Measurements from ENCODE around the gene MED31. TPM values are rescaled to one million over a fixed set of nuclear protein-coding genes. Genes with fewer than 3 reads are reported as not detected.

Gene MED31
- polyA plus RNA-seq, 2 of the 4 experiments (the other 2 are of a cell fraction): 32.2 to 49.0 TPM

DNA sequence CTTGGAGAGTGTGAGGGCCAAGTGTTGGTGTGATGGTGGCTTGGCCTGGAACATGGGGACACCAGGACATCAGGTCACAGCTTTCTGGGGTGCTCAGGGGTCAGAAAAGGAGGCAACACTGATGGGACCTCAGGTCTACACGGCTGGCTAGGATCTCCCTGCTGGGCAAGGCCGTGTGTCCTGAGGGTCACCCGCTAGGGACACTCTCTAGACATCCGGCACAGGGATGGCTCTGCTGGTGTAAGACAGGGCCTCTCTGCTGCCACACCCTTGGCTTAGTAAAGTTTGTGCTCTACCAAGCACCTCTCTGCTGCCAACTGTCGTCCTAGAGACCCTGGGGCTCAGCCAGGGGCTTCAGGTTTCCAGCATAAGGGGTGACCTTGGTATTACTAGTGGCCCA lies 45.5 kb upstream of the MED31 start:
- H3K4me2 ChIP-seq: no peak overlapping the region
- 3% methylated on average over 3 of the region's 5 CpGs for WGBS (ENCODE audit: missing lambda C conversion rate)
- H3K4me1 ChIP-seq: no peaks in the 10 kb centered on the region
- ATAC-seq (no peak), FAIRE-seq (no peak), DNase-seq (ENCODE audit: low read depth in 1 of 2, low spot score in 1 of 2) (no peak)
- POLR2A ChIA-PET: no interaction called here
- TF ChIP-seq ZFP36 (IDR thresholded peaks at IDR 0.05; ENCODE audit: borderline replicate concordance, partially characterized antibody) (no peak), HOXB13 (CRISPR knock-in tag; IDR thresholded peaks at IDR 0.05; ENCODE audit: low read depth) (no peak), RAD21 (conservative IDR thresholded peaks at IDR 0.05 in 1 of 2, IDR thresholded peaks at IDR 0.05 in 1 of 2) (no peak), TP53 (CRISPR knock-in tag; IDR thresholded peaks at IDR 0.05) (no peak), FOSL2 (IDR thresholded peaks at IDR 0.05) (no peak), FOSL2 (CRISPR knock-in tag; IDR thresholded peaks at IDR 0.05) (no peak), KDM1A (IDR thresholded peaks at IDR 0.05; ENCODE audit: low read depth) (no peak), ELK1 (IDR thresholded peaks at IDR 0.05; ENCODE audit: low read depth, low read length) (no peak), TFCP2L1 (CRISPR knock-in tag; IDR thresholded peaks at IDR 0.05) (no peak), BCL3 (IDR thresholded peaks at IDR 0.05) (no peak), ESRRA (IDR thresholded peaks at IDR 0.05; ENCODE audit: borderline replicate concordance, low read length) (no peak), FOXS1 (CRISPR knock-in tag; IDR thresholded peaks at IDR 0.05) (no peak), RARB (CRISPR knock-in tag; IDR thresholded peaks at IDR 0.05) (no peak), POLR2A (IDR thresholded peaks at IDR 0.05; ENCODE audit: low read length) (no peak), HES2 (IDR thresholded peaks at IDR 0.05) (no peak), MAX (IDR thresholded peaks at IDR 0.05) (no peak), E2F6 (IDR thresholded peaks at IDR 0.05; ENCODE audit: borderline replicate concordance, low read depth) (no peak), CHD4 (IDR thresholded peaks at IDR 0.05; ENCODE audit: borderline replicate concordance) (no peak), SMC3 (IDR thresholded peaks at IDR 0.05) (no peak)
- TF ChIP-seq, protein P1, sequence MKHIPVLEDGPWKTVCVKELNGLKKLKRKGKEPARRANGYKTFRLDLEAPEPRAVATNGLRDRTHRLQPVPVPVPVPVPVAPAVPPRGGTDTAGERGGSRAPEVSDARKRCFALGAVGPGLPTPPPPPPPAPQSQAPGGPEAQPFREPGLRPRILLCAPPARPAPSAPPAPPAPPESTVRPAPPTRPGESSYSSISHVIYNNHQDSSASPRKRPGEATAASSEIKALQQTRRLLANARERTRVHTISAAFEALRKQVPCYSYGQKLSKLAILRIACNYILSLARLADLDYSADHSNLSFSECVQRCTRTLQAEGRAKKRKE (CRISPR knock-in tag; IDR thresholded peaks at IDR 0.05; ENCODE audit: low read depth): no peak
- H3K9me3 ChIP-seq: no peaks in the 10 kb centered on the region
- no peak overlapping the region for H3K27ac ChIP-seq
- CTCF ChIA-PET: interaction anchor here (1.1 to 1.3 kb wide), 5 partner anchors 11 to 308 kb away, joined by 3 to 4 read pairs (median 3); no protein-coding TSS in a partner anchor
- H3K4me3 ChIP-seq: no peak overlapping the region

- WGBS (ENCODE audit: missing lambda C conversion rate): 48% methylated on average over 13 of the region's 13 CpGs
- ATAC-seq: no peak
- TF ChIP-seq HDAC2 (IDR thresholded peaks at IDR 0.05) (no peak), POLR2AphosphoS2 (conservative IDR thresholded peaks at IDR 0.05; ENCODE audit: low read length) (no peak), MAFK (IDR thresholded peaks at IDR 0.05; ENCODE audit: partially characterized antibody) (no peak), FOSL2 (IDR thresholded peaks at IDR 0.05) (no peak), FOSL2 (CRISPR knock-in tag; IDR thresholded peaks at IDR 0.05) (no peak), RAD21 (conservative IDR thresholded peaks at IDR 0.05 in 1 of 2, IDR thresholded peaks at IDR 0.05 in 1 of 2) (no peak), REST (IDR thresholded peaks at IDR 0.05) (no peak), KDM1A (IDR thresholded peaks at IDR 0.05; ENCODE audit: low read depth) (no peak), JUNB (IDR thresholded peaks at IDR 0.05) (no peak), ZNF302 (CRISPR knock-in tag; IDR thresholded peaks at IDR 0.05) (no peak), ESRRA (IDR thresholded peaks at IDR 0.05; ENCODE audit: borderline replicate concordance, low read length) (no peak), ZSCAN20 (CRISPR knock-in tag; IDR thresholded peaks at IDR 0.05) (no peak), ELK1 (IDR thresholded peaks at IDR 0.05; ENCODE audit: low read depth, low read length) (no peak), RCOR1 (IDR thresholded peaks at IDR 0.05; ENCODE audit: low read depth, low read length) (no peak), ZFP36 (IDR thresholded peaks at IDR 0.05; ENCODE audit: borderline replicate concordance, partially characterized antibody) (no peak)
Measured at GRCh38 chr17:6695565-6695964, 44.2 kb upstream of the MED31 start.

More at GRCh38 chr17:6695565-6695964, 44.2 kb upstream of the MED31 start:
- Histone ChIP-seq H3K4me2 (no peak overlapping the region), H3K4me3 (no peak overlapping the region), H3K27ac (no peak overlapping the region), H3K4me1 (no peaks in the 10 kb centered on the region), H3K9me3 (no peaks in the 10 kb centered on the region)
- ChIA-PET POLR2A (no interaction called here), CTCF (interaction anchor here (1.2 to 3.8 kb wide), 2 partner anchors 12 to 29 kb away, joined by 3 to 14 read pairs; no protein-coding TSS in a partner anchor)
- FAIRE-seq: no peak
- no peak for DNase-seq (ENCODE audit: low read depth in 1 of 2, low spot score in 1 of 2)
